ENCODE data around the gene DYNLRB1. TPM values are rescaled to one million over a fixed set of nuclear protein-coding genes. Genes with fewer than 3 reads are reported as not detected.

The DYNLRB1 gene
- total and polyA plus RNA-seq, 2 of the 13 experiments (the other 11 are each of a cell fraction or from before 2014, with no cell fraction given), result 140 to 244 TPM

GRCh38 chr20:34512955-34513419 lies 3.2 kb upstream of the DYNLRB1 start (continued):
- TF ChIP-seq MLLT10 (CRISPR knock-in tag; IDR thresholded peaks at IDR 0.05), result peak; percentile 73; the same call in 1 of the 2 replicates
- TF ChIP-seq RCOR2 (CRISPR knock-in tag; IDR thresholded peaks at IDR 0.05), result no peak
- TF ChIP-seq GATA4 (IDR thresholded peaks at IDR 0.05; ENCODE audit: borderline replicate concordance, low read depth), result no peak
- TF ChIP-seq MYPOP (CRISPR knock-in tag; IDR thresholded peaks at IDR 0.05), result no peak
- TF ChIP-seq SRSF9 (IDR thresholded peaks at IDR 0.05; ENCODE audit: borderline replicate concordance, insufficient read depth, low read depth, low read length, poor library complexity, severe bottlenecking), result no peak
- no peak for TF ChIP-seq POLR2AphosphoS5 (IDR thresholded peaks at IDR 0.05; ENCODE audit: low read depth, low read length)
- TF ChIP-seq SP1 (IDR thresholded peaks at IDR 0.05), result no peak
- TF ChIP-seq SP1 (CRISPR knock-in tag; IDR thresholded peaks at IDR 0.05), result no peak
- no peak for TF ChIP-seq PBX2 (CRISPR knock-in tag; IDR thresholded peaks at IDR 0.05)
- TF ChIP-seq ZNF800 (CRISPR knock-in tag; IDR thresholded peaks at IDR 0.05), result no peak
- 0 out of 2 replicates have a peak, but pooled peaks have one; percentile 23 for TF ChIP-seq ZSCAN21 (CRISPR knock-in tag; IDR thresholded peaks at IDR 0.05; ENCODE audit: borderline replicate concordance)
- no peak for TF ChIP-seq ZNF709 (CRISPR knock-in tag; IDR thresholded peaks at IDR 0.05)
- no peak for TF ChIP-seq ZNF235 (CRISPR knock-in tag; IDR thresholded peaks at IDR 0.05; ENCODE audit: borderline replicate concordance)
- no peak for TF ChIP-seq MXD1 (CRISPR knock-in tag; IDR thresholded peaks at IDR 0.05)
- no peak for TF ChIP-seq ARNT (IDR thresholded peaks at IDR 0.05)
- TF ChIP-seq POLR2A (IDR thresholded peaks at IDR 0.05; ENCODE audit: insufficient read depth in 1 of 2, low read depth in 2 of 2, low read length in 2 of 2), result no peak
- TF ChIP-seq THAP8 (CRISPR knock-in tag; IDR thresholded peaks at IDR 0.05; ENCODE audit: borderline replicate concordance), result no peak
- no peak for TF ChIP-seq ZNF138 (CRISPR knock-in tag; IDR thresholded peaks at IDR 0.05; ENCODE audit: low read depth)
- TF ChIP-seq ATF5 (CRISPR knock-in tag; IDR thresholded peaks at IDR 0.05; ENCODE audit: low read depth), result no peak
- TF ChIP-seq ZC3H13 (CRISPR knock-in tag; IDR thresholded peaks at IDR 0.05), result no peak
- no peak for TF ChIP-seq HNF1B (CRISPR knock-in tag; IDR thresholded peaks at IDR 0.05)
- no peak for TF ChIP-seq ZNF7 (CRISPR knock-in tag; IDR thresholded peaks at IDR 0.05)
- no peak for TF ChIP-seq MTF2 (CRISPR knock-in tag; IDR thresholded peaks at IDR 0.05; ENCODE audit: borderline replicate concordance)
- no peak for TF ChIP-seq PPARG (CRISPR knock-in tag; conservative IDR thresholded peaks at IDR 0.05)
- TF ChIP-seq EHMT2 (IDR thresholded peaks at IDR 0.05; ENCODE audit: borderline replicate concordance, low read depth, low read length), result no peak

Data from HepG2 (cell line).